HepG2 (cell line): ENCODE measurements around the gene NPIPB6. TPM values are rescaled to one million over a fixed set of nuclear protein-coding genes. Genes with fewer than 3 reads are reported as not detected.

Source experiments
- ATAC-seq: fragments of 200-7000 bp; cut with Tn5 transposase; 3 replicates; pipeline ENCODE4 v1.9.1; 2020; ENCODE audit warnings: mild to moderate bottlenecking, moderate library complexity
- BruUV-seq: library from RNA; stranded (reverse); fragments of 400-500 nt; replicated peaks from 2 replicates; lab custom pipeline; 2021; lab: Mats Ljungman, UMichigan
- CTCF ChIA-PET: fragments of 300-600 bp; formaldehyde crosslinking; extraction: SDS; loops from one replicate; lab custom pipeline; 2021; ENCODE audit warnings: low total read pairs, inconsistent platforms, low intra/inter-chr PET ratio; lab: Yijun Ruan, JAX
- POLR2A ChIA-PET: fragments of 350-600 bp; sonication (Branson Sonifier 250); formaldehyde crosslinking; loops from one replicate; lab custom pipeline; 2020; ENCODE audit warnings: antibody characterized with exemption, inconsistent platforms; lab: Yijun Ruan, JAX
- DNase-seq: peaks from one replicate; pipeline ENCODE4 v3.0.0-alpha.2; 2015; ENCODE audit warnings: low spot score
- FAIRE-seq: peaks from 3 replicates; lab custom pipeline; 2011; peaks lifted over from hg19 to GRCh38; lab: Jason Lieb, UNC
- H2AFZ ChIP-seq: one replicate; pipeline ENCODE4 v1.6.1; 2011; ENCODE audit warnings: low read length, inconsistent platforms
- H3K27ac ChIP-seq: fragments of 300-600 bp; 3 replicates; pipeline ENCODE4 v1.8.0; 2011; ENCODE audit warnings: mixed run types, mild to moderate bottlenecking, mixed read lengths, low read length, inconsistent platforms; ENCODE audit not compliant: insufficient read depth; ENCODE audit errors: extremely low read length
- H3K27me3 ChIP-seq, 2 experiments: fragments of 200-600 bp in 1 of 2; 2 replicates in 1 of 2; 3 replicates in 1 of 2; pipeline versions ENCODE4 v1.6.0 to v1.8.0; 2011; ENCODE audit warnings: low read length in 2 of 2, mild to moderate bottlenecking in 2 of 2, moderate library complexity in 2 of 2, inconsistent platforms in 1 of 2; ENCODE audit not compliant: insufficient read depth in 2 of 2, control insufficient read depth in 1 of 2
- H3K36me3 ChIP-seq, 2 experiments: fragments of 200-600 bp in 1 of 2; replicated peaks in 1 of 2; 2 replicates in 1 of 2; 3 replicates in 1 of 2; pipeline versions ENCODE4 v1.5.1 to v1.8.0; 2011; ENCODE audit warnings: low read length in 2 of 2, inconsistent platforms in 1 of 2; ENCODE audit not compliant: insufficient read depth in 2 of 2, control insufficient read depth in 1 of 2
- H3K4me1 ChIP-seq: 2 replicates; pipeline ENCODE4 v1.5.1; 2012; ENCODE audit warnings: low read length, inconsistent platforms; ENCODE audit not compliant: insufficient read depth
- H3K4me2 ChIP-seq: 2 replicates; pipeline ENCODE4 v1.6.0; 2011; ENCODE audit warnings: low read depth, low read length, inconsistent platforms
- H3K4me3 ChIP-seq, 3 experiments: fragments of 200-600 bp in 1 of 3; sonication (generic), shearing (Covaris generic) in 1 of 3; replicated peaks in 1 of 3; 2 replicates each; pipeline ENCODE4 v1.5.1; 2011 to 2016; ENCODE audit warnings: low read length in 3 of 3, inconsistent platforms in 2 of 3, low read depth in 2 of 3, mild to moderate bottlenecking in 2 of 3, control low read depth in 1 of 3, mixed read lengths in 1 of 3; ENCODE audit not compliant: insufficient read depth in 1 of 3
- H3K79me2 ChIP-seq: one replicate; pipeline ENCODE4 v1.6.1; 2011; ENCODE audit warnings: low read length, inconsistent platforms; ENCODE audit not compliant: insufficient read depth
- H3K9ac ChIP-seq: 2 replicates; pipeline ENCODE4 v1.6.0; 2011; ENCODE audit warnings: mild to moderate bottlenecking, low read depth, low read length, inconsistent platforms; ENCODE audit not compliant: insufficient read depth
- H3K9me3 ChIP-seq: 2 replicates; pipeline ENCODE4 v1.5.1; 2012; ENCODE audit warnings: mild to moderate bottlenecking, low read length
- H4K20me1 ChIP-seq: 2 replicates; pipeline ENCODE4 v1.6.0; 2011; ENCODE audit warnings: inconsistent platforms, mild to moderate bottlenecking, low read length, moderate library complexity; ENCODE audit not compliant: insufficient read depth
- ADNP ChIP-seq: sonication (generic); formaldehyde crosslinking; IDR thresholded peaks from 2 replicates; pipeline ENCODE4 v1.4.0; 2020; ENCODE audit warnings: missing genetic modification reagents
- ETV6 ChIP-seq: sonication (generic); formaldehyde crosslinking; conservative IDR thresholded peaks from 2 replicates; pipeline ENCODE4 v1.4.0; 2020; ENCODE audit warnings: missing genetic modification reagents
- HDAC1 ChIP-seq: sonication (generic); formaldehyde crosslinking; IDR thresholded peaks from 2 replicates; pipeline ENCODE4 v1.5.1; 2020; ENCODE audit warnings: mild to moderate bottlenecking, missing genetic modification reagents
- KDM4B ChIP-seq: sonication (generic); formaldehyde crosslinking; IDR thresholded peaks from 2 replicates; pipeline ENCODE4 v1.4.0; 2020; ENCODE audit warnings: missing genetic modification reagents
- KLF6 ChIP-seq: IDR thresholded peaks from 2 replicates; pipeline ENCODE4 v1.8.0; 2016; ENCODE audit warnings: missing biosample characterization, missing genetic modification reagents
- MEIS1 ChIP-seq: sonication (generic); formaldehyde crosslinking; IDR thresholded peaks from 2 replicates; pipeline ENCODE4 v1.9.0; 2021; ENCODE audit warnings: mild to moderate bottlenecking, missing genetic modification reagents, moderate library complexity, borderline replicate concordance
- RAD21 ChIP-seq: fragments of 450-650 bp; formaldehyde crosslinking; IDR thresholded peaks from 2 replicates; pipeline ENCODE4 v1.5.0; 2020; ENCODE audit warnings: mild to moderate bottlenecking
- RBM22 ChIP-seq: fragments of 200-400 bp; formaldehyde crosslinking; optimal IDR thresholded peaks from 2 replicates; pipeline ENCODE3; 2017; ENCODE audit warnings: mild to moderate bottlenecking, low read length, moderate library complexity
- ZNF207 ChIP-seq: fragments of 450-650 bp; IDR thresholded peaks from 2 replicates; pipeline ENCODE4 v1.6.1; 2016; ENCODE audit warnings: antibody characterized with exemption, borderline replicate concordance
- ZNF407 ChIP-seq: sonication (generic); formaldehyde crosslinking; IDR thresholded peaks from one replicate; pipeline ENCODE4 v1.5.1; 2020; ENCODE audit warnings: mild to moderate bottlenecking, missing genetic modification reagents; ENCODE audit errors: not compliant biosample characterization
- ZNF768 ChIP-seq: sonication (generic); formaldehyde crosslinking; IDR thresholded peaks from 2 replicates; pipeline ENCODE4 v1.4.0; 2020; ENCODE audit warnings: missing genetic modification reagents
- WGBS: methylation state at CpG from one replicate; pipeline ENCODE4 v1.1.6; 2017; ENCODE audit warnings: low lambda C conversion rate; 5-methylcytosine and 5-hydroxymethylcytosine counted together
- in situ Hi-C: cut with HindIII; loops from 2 replicates; pipeline ENCODE4 v1.10.0; 2017; ENCODE audit warnings: low pct_unique_long_range_greater_than_20kb; ENCODE audit not compliant: extremely low pct_ligation_motif_present
- intact Hi-C: fragments of 100-400 bp; cut with micrococcal nuclease; formaldehyde crosslinking; loops from one replicate; pipeline ENCODE4 v1.10.0; 2022; ENCODE audit not compliant: unreplicated experiment
- polyA plus RNA-seq, 8 experiments: library from polyadenylated mRNA; depleted of rRNA in 3 of 8; stranded (reverse) in 7 of 8; unstranded in 1 of 8; fragments of >200 nt; fragmentation: Illumina TruSeq in 4 of 8; extraction: Trizol in 4 of 8; gene quantifications; 2 replicates each; pipeline versions ENCODE4 v1.2.1 to v1.2.3, GENCODE V29; 2011 to 2016; ENCODE audit warnings: low read depth in 4 of 8, missing spikeins in 1 of 8, mixed read lengths in 1 of 8; ENCODE audit not compliant: insufficient read depth in 1 of 8
- total RNA-seq, 5 experiments: library from RNA; depleted of rRNA; stranded (reverse); fragments of >200 nt; fragmentation: Illumina TruSeq; extraction: Trizol; gene quantifications; 2 replicates each; pipeline ENCODE4 v1.2.3, GENCODE V29; 2016; ENCODE audit warnings: low read depth in 1 of 5

The NPIPB6 gene
- total and polyA plus RNA-seq, 2 of the 13 experiments (the other 11 are each of a cell fraction or from before 2014, with no cell fraction given): 0.25 TPM; not detected in 1

GRCh38 chr16:28297308-28297707 lies 66.0 kb downstream of the NPIPB6 start:
- 11% methylated on average over 2 of the region's 2 CpGs for WGBS
- no peak overlapping the region for H2AFZ ChIP-seq
- ChIA-PET CTCF (no interaction called here), POLR2A (no interaction called here)
- H3K27me3 ChIP-seq: peaks cover 15 to 57% of the 10 kb centered on the region in 2 experiments
- H3K4me2 ChIP-seq: no peak overlapping the region
- H3K9ac ChIP-seq: no peak overlapping the region
- ATAC-seq: no peak
- H3K79me2 ChIP-seq: no peaks in the 10 kb centered on the region
- no peak for FAIRE-seq
- H3K4me1 ChIP-seq: peaks cover 14% of the 10 kb centered on the region
- DNase-seq: no peak
- no peak for TF ChIP-seq RAD21 (CRISPR knock-in tag)
- TF ChIP-seq ZNF768 (CRISPR knock-in tag): peak; percentile 94
- TF ChIP-seq, all 625 proteins: peak for 1
- H3K9me3 ChIP-seq: no peaks in the 10 kb centered on the region
- intact Hi-C loops: no loop called here
- H3K27ac ChIP-seq: no peak overlapping the region
- H3K4me3 ChIP-seq: no peak overlapping the region
- in situ Hi-C loops: no loop called here
- peaks cover 10% of the 10 kb centered on the region; the same call in 1 of the 2 replicates for H4K20me1 ChIP-seq
- no peaks in the 10 kb centered on the region for H3K36me3 ChIP-seq
- BruUV-seq: no TSS peak

- DNase-seq: no peak
- POLR2A ChIA-PET: no interaction called here
- ATAC-seq: no peak
- peaks cover 28% of the 10 kb centered on the region for H3K4me1 ChIP-seq
- H3K4me2 ChIP-seq: no peak overlapping the region
- no TSS peak for BruUV-seq
- intact Hi-C loops: no loop called here
- in situ Hi-C loops: no loop called here
- H3K4me3 ChIP-seq: no peak overlapping the region
- H3K27ac ChIP-seq: no peak overlapping the region
- no peak overlapping the region for H3K9ac ChIP-seq
- FAIRE-seq: no peak
- H3K27me3 ChIP-seq: peaks cover 14 to 60% of the 10 kb centered on the region in 2 experiments
- no peaks in the 10 kb centered on the region for H3K36me3 ChIP-seq
- peaks cover 10% of the 10 kb centered on the region; the same call in 1 of the 2 replicates for H4K20me1 ChIP-seq
- H3K9me3 ChIP-seq: no peaks in the 10 kb centered on the region
- TF ChIP-seq ADNP (CRISPR knock-in tag): no peak
- no peak for TF ChIP-seq ZNF407 (CRISPR knock-in tag)
- no peak for TF ChIP-seq KLF6 (CRISPR knock-in tag)
- TF ChIP-seq ZNF207: no peak
- no peak for TF ChIP-seq RBM22
- TF ChIP-seq KDM4B (CRISPR knock-in tag): no peak
- no peak for TF ChIP-seq ETV6 (CRISPR knock-in tag)
- no peak for TF ChIP-seq HDAC1 (CRISPR knock-in tag)
- TF ChIP-seq MEIS1 (CRISPR knock-in tag): no peak
- H3K79me2 ChIP-seq: no peaks in the 10 kb centered on the region
- no peak overlapping the region for H2AFZ ChIP-seq
- CTCF ChIA-PET: no interaction called here
- WGBS: 18% methylated on average over 11 of the region's 11 CpGs
These were observed 68.0 kb downstream of the NPIPB6 start for GRCh38 chr16:28295276-28295675.
